GM23338 (cell line): ENCODE measurements around the gene GLRX. TPM values are rescaled to one million over a fixed set of nuclear protein-coding genes. Genes with fewer than 3 reads are reported as not detected.
"Not testable (repeated sequence)": the region's sequence is repeated elsewhere in the genome, so short reads cannot be mapped to it uniquely, and the experiment has no call there.

Experiments
- ATAC-seq: fragments of 200-7000 bp; cut with Tn5 transposase; 3 replicates; pipeline ENCODE4 v1.9.1; 2020
- DNase-seq: peaks from one replicate; pipeline ENCODE4 v3.0.0-alpha.2; 2015; ENCODE audit warnings: low spot score
- H2AFZ ChIP-seq: fragments of 200-600 bp; sonication (generic); 2 replicates; pipeline ENCODE4 v1.8.0; 2016; ENCODE audit warnings: antibody characterized with exemption, mild to moderate bottlenecking, moderate library complexity
- H3F3A ChIP-seq: fragments of 200-600 bp; sonication (generic); replicated peaks from 2 replicates; pipeline ENCODE4 v1.8.0; 2017; ENCODE audit warnings: antibody characterized with exemption, mixed run types, low read depth
- H3K27ac ChIP-seq: fragments of 200-600 bp; sonication (generic); 2 replicates; pipeline ENCODE4 v1.6.1; 2016; ENCODE audit warnings: low read depth
- H3K27me3 ChIP-seq: fragments of 200-600 bp; sonication (generic); 2 replicates; pipeline ENCODE4 v1.8.0; 2016; ENCODE audit warnings: mild to moderate bottlenecking, mixed run types, moderate library complexity; ENCODE audit not compliant: insufficient read depth
- H3K36me3 ChIP-seq: fragments of 200-600 bp; sonication (generic); 2 replicates; pipeline ENCODE4 v1.8.0; 2016; ENCODE audit warnings: mild to moderate bottlenecking; ENCODE audit not compliant: insufficient read depth
- H3K4me1 ChIP-seq: fragments of 200-600 bp; sonication (generic); 2 replicates; pipeline ENCODE4 v1.8.0; 2016; ENCODE audit warnings: mild to moderate bottlenecking, moderate library complexity; ENCODE audit not compliant: insufficient read depth
- H3K4me2 ChIP-seq: fragments of 200-600 bp; sonication (generic); 2 replicates; pipeline ENCODE4 v1.7.1; 2017; ENCODE audit warnings: mixed run types
- H3K4me3 ChIP-seq: fragments of 200-600 bp; sonication (generic); 2 replicates; pipeline ENCODE4 v1.6.1; 2016; ENCODE audit warnings: mixed run types
- H3K79me2 ChIP-seq: fragments of 200-600 bp; sonication (generic); replicated peaks from 2 replicates; pipeline ENCODE4 v1.8.0; 2017; ENCODE audit warnings: mild to moderate bottlenecking; ENCODE audit not compliant: insufficient read depth
- H3K9me2 ChIP-seq: fragments of 200-600 bp; sonication (generic); 2 replicates; pipeline ENCODE4 v1.8.0; 2017; ENCODE audit not compliant: insufficient read depth
- H4K20me1 ChIP-seq: fragments of 200-600 bp; sonication (generic); replicated peaks from 2 replicates; pipeline ENCODE4 v1.8.0; 2017; ENCODE audit warnings: mild to moderate bottlenecking; ENCODE audit not compliant: insufficient read depth
- H3K27ac Mint-ChIP-seq: 2 replicates; pipeline ENCODE4 v1.8.0; 2020; ENCODE audit warnings: inconsistent platforms, mild to moderate bottlenecking, moderate library complexity, mixed read lengths
- H3K27me3 Mint-ChIP-seq: 3 replicates; pipeline ENCODE4 v1.8.0; 2022; ENCODE audit warnings: low read depth, mild to moderate bottlenecking, moderate library complexity, mixed read lengths, inconsistent platforms; ENCODE audit not compliant: insufficient read depth, poor library complexity
- H3K36me3 Mint-ChIP-seq: 3 replicates; pipeline ENCODE4 v1.8.0; 2021; ENCODE audit warnings: low read depth, mild to moderate bottlenecking, inconsistent platforms, moderate library complexity, mixed read lengths
- H3K4me1 Mint-ChIP-seq: 3 replicates; pipeline ENCODE4 v1.8.0; 2020; ENCODE audit warnings: mild to moderate bottlenecking, inconsistent platforms, mixed read lengths
- H3K4me3 Mint-ChIP-seq: 3 replicates; pipeline ENCODE4 v1.8.0; 2021; ENCODE audit warnings: moderate library complexity, mild to moderate bottlenecking, inconsistent platforms, mixed read lengths
- H3K9me3 Mint-ChIP-seq: 3 replicates; pipeline ENCODE4 v1.8.0; 2020; ENCODE audit warnings: moderate library complexity, mild to moderate bottlenecking, inconsistent platforms, mixed read lengths
- CREB1 ChIP-seq: fragments of 250-450 bp; sonication (Bioruptor Pico); IDR thresholded peaks from 2 replicates; pipeline ENCODE4 v1.5.0; 2020; ENCODE audit warnings: low read depth, mild to moderate bottlenecking, moderate library complexity
- CTCF ChIP-seq, 2 experiments: fragments of 200-600 bp in 1 of 2; sonication (generic) in 1 of 2; conservative IDR thresholded peaks; 2 replicates each; pipeline versions ENCODE4 v1.5.1 to v1.6.1; 2016 to 2017; ENCODE audit warnings: antibody characterized with exemption in 2 of 2, low read depth in 2 of 2, mild to moderate bottlenecking in 2 of 2, moderate library complexity in 1 of 2
- EZH2phosphoT487 ChIP-seq: fragments of 200-600 bp; sonication (generic); IDR thresholded peaks from one replicate; pipeline ENCODE4 v1.8.1; 2018; ENCODE audit warnings: antibody characterized with exemption; ENCODE audit not compliant: unreplicated experiment
- JUNB ChIP-seq: IDR thresholded peaks from one replicate; pipeline ENCODE4 v1.6.1; 2016; ENCODE audit warnings: antibody characterized with exemption; ENCODE audit not compliant: unreplicated experiment
- POLR2AphosphoS5 ChIP-seq: IDR thresholded peaks from 2 replicates; pipeline ENCODE4 v1.6.1; 2016; ENCODE audit warnings: antibody characterized with exemption, low read depth
- REST ChIP-seq: IDR thresholded peaks from one replicate; pipeline ENCODE4 v1.6.1; 2018; ENCODE audit warnings: antibody characterized with exemption; ENCODE audit not compliant: unreplicated experiment
- STAT1 ChIP-seq: IDR thresholded peaks from one replicate; pipeline ENCODE4 v1.6.1; 2016; ENCODE audit warnings: antibody characterized with exemption; ENCODE audit not compliant: unreplicated experiment
- ZNF114 ChIP-seq: fragments of 250-450 bp; sonication (Bioruptor Pico); IDR thresholded peaks from 2 replicates; pipeline ENCODE4 v1.5.0; 2020; ENCODE audit warnings: mild to moderate bottlenecking, moderate library complexity
- polyA plus RNA-seq: library from polyadenylated mRNA; unstranded; fragments of >200 nt; fragmentation: Nextera tagmentation; extraction: Ambion mirVana; gene quantifications from 2 replicates; pipeline ENCODE4 v1.2.1, GENCODE V29; 2016
- total RNA-seq: library from RNA; depleted of rRNA; stranded (reverse); fragments of >200 nt; shearing (Covaris generic); gene quantifications from 2 replicates; pipeline ENCODE4 v1.2.3, GENCODE V29; 2014

GLRX gene
- total and polyA plus RNA-seq, 2 experiments from 2014 or later = 9.5 to 42.2 TPM

GRCh38 chr5:95852567-95852966, 30.0 kb upstream of the GLRX start:
- H3K4me1 Mint-ChIP-seq = no peaks in the 10 kb centered on the region
- Histone ChIP-seq H3F3A (no peaks in the 10 kb centered on the region), H2AFZ (no peak overlapping the region), H3K9me2 (no peaks in the 10 kb centered on the region), H3K27me3 (no peaks in the 10 kb centered on the region), H3K27ac (no peak overlapping the region), H3K36me3 (no peaks in the 10 kb centered on the region), H3K4me1 (no peaks in the 10 kb centered on the region), H3K79me2 (no peaks in the 10 kb centered on the region), H4K20me1 (no peaks in the 10 kb centered on the region), H3K4me2 (no peak overlapping the region), H3K4me3 (no peak overlapping the region)
- TF ChIP-seq JUNB = no peak
- TF ChIP-seq CREB1 (CRISPR knock-in tag) = no peak
- no peak for TF ChIP-seq REST
- H3K27me3 Mint-ChIP-seq = no peaks in the 10 kb centered on the region
- no peak for DNase-seq
- no peak for ATAC-seq
- H3K27ac Mint-ChIP-seq = no peak overlapping the region
- H3K36me3 Mint-ChIP-seq = no peaks in the 10 kb centered on the region
- H3K4me3 Mint-ChIP-seq = no peak overlapping the region
- H3K9me3 Mint-ChIP-seq = no peaks in the 10 kb centered on the region

GRCh38 chr5:95851141-95851540, 28.6 kb upstream of the GLRX start:
- not testable (repeated sequence) for H3K9me2 ChIP-seq, H3K4me3 ChIP-seq, H3K4me1 Mint-ChIP-seq, H3K4me2 ChIP-seq, H3K27ac Mint-ChIP-seq, H3K36me3 ChIP-seq, H3K9me3 Mint-ChIP-seq, H3K4me3 Mint-ChIP-seq, H3K4me1 ChIP-seq, H3K36me3 Mint-ChIP-seq, H3K79me2 ChIP-seq, H3K27me3 Mint-ChIP-seq, H3K27ac ChIP-seq, ATAC-seq, H2AFZ ChIP-seq, H4K20me1 ChIP-seq, H3F3A ChIP-seq, DNase-seq, H3K27me3 ChIP-seq

GRCh38 chr5:95850391-95850894, 27.9 kb upstream of the GLRX start:
- H2AFZ ChIP-seq = no peak overlapping the region
- no peaks in the 10 kb centered on the region for H3K4me1 ChIP-seq
- H3K27ac Mint-ChIP-seq = no peak overlapping the region
- H3K36me3 Mint-ChIP-seq = no peaks in the 10 kb centered on the region
- no peaks in the 10 kb centered on the region for H3K27me3 Mint-ChIP-seq
- no peak overlapping the region for H3K27ac ChIP-seq
- no peaks in the 10 kb centered on the region for H3K4me1 Mint-ChIP-seq
- DNase-seq (no peak), ATAC-seq (no peak)
- H4K20me1 ChIP-seq = no peaks in the 10 kb centered on the region
- H3K9me3 Mint-ChIP-seq = no peaks in the 10 kb centered on the region
- TF ChIP-seq ZNF114 (CRISPR knock-in tag) (no peak), JUNB (no peak), CREB1 (CRISPR knock-in tag) (no peak), EZH2phosphoT487 (no peak), STAT1 (no peak), POLR2AphosphoS5 (no peak), CTCF (conservative IDR thresholded peaks at IDR 0.05; ENCODE audit: low read depth in 2 of 2) (no peak), REST (no peak)
- no peak overlapping the region for H3K4me2 ChIP-seq
- H3K27me3 ChIP-seq = no peaks in the 10 kb centered on the region
- H3F3A ChIP-seq = no peaks in the 10 kb centered on the region
- H3K4me3 ChIP-seq = no peak overlapping the region
- no peak overlapping the region for H3K4me3 Mint-ChIP-seq
- H3K79me2 ChIP-seq = no peaks in the 10 kb centered on the region
- H3K36me3 ChIP-seq = no peaks in the 10 kb centered on the region
- no peaks in the 10 kb centered on the region for H3K9me2 ChIP-seq
